Right atrium auricular region (tissue), 2 donors: ENCODE measurements around the gene ADIRF. TPM values are rescaled to one million over a fixed set of nuclear protein-coding genes. Genes with fewer than 3 reads are reported as not detected.
"Not testable (repeated sequence)": the region's sequence is repeated elsewhere in the genome, so short reads cannot be mapped to it uniquely, and the experiment has no call there.

Experiments used
- DNase-seq: peaks from one replicate; pipeline ENCODE4 v3.0.0-alpha.2; 2019; ENCODE audit warnings: low spot score
- H3K27ac ChIP-seq, 2 donors: fragments of 200-600 bp; sonication (generic); 1 replicate in 1 of 2; 2 replicates in 1 of 2; pipeline ENCODE4 v1.5.1; 2016 to 2019
- H3K27me3 ChIP-seq, 2 donors: fragments of 200-600 bp; sonication (generic); one replicate each; pipeline versions ENCODE4 v1.5.1 to v1.6.0; 2017 to 2019
- H3K36me3 ChIP-seq: fragments of 200-600 bp; sonication (generic); one replicate; pipeline ENCODE4 v1.5.1; 2016
- H3K4me1 ChIP-seq, 2 donors: fragments of 200-600 bp; sonication (generic); one replicate each; pipeline versions ENCODE4 v1.5.1 to v1.6.0; 2017 to 2019
- H3K4me3 ChIP-seq, 2 donors: fragments of 200-600 bp; sonication (generic); 1 replicate in 1 of 2; 2 replicates in 1 of 2; pipeline ENCODE4 v1.5.1; 2017 to 2019; ENCODE audit warnings: mild to moderate bottlenecking in 1 of 2, moderate library complexity in 1 of 2
- H3K9me3 ChIP-seq, 2 donors: fragments of 200-600 bp; sonication (generic); one replicate each; pipeline ENCODE4 v1.5.1; 2019
- total RNA-seq, 2 donors: library from RNA; depleted of rRNA; stranded (reverse); fragments of >200 nt; gene quantifications; one replicate each; pipeline ENCODE4 v1.1.0, GENCODE V29; 2016
- TF ChIP-seq, protein P1 (sequence below), 2 donors: fragments of 200-600 bp; sonication (generic); IDR thresholded peaks; one replicate each; pipeline ENCODE4 v1.5.1; 2019; ENCODE audit warnings: antibody characterized with exemption in 2 of 2

ADIRF gene
- total RNA-seq, result 100 to 1,000 TPM in 1 of 2 donors, 10 to 100 TPM in 1; 67.8 to 195 TPM

DNA sequence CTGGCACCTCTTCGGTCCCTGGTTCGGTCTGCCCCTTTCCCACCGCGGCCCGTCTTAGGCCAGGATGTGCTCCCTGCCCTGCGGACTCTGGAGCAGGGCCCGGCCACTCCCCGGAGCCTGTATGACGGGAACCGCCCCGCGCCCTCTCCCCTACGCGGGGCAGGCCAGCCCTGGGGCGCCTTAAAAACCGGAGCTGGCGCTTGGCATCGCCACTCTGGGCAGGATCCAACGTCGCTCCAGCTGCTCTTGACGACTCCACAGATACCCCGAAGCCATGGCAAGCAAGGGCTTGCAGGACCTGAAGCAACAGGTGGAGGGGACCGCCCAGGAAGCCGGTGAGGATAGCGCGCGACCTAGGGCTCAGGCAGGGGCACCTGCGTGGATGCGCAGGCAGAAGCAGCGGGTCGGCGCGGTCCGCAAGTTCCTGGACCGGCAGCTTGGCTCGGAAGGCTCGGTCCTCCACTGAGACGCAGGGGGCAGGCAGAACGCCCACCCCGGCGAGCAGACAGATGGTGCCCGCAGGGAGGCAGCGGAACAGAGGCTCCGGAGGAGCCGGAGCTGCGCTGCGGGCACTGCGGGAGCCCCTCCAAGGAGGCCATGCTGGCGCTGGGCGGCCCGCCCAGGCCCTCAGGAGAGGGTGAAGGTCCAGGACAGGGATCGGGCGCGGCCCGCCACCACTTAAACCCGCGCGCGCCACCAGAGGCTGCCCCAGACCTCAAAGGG, at the start of gene ADIRF:
Gene ADIRF, plus strand, starts transcription at position 212 of the 723 bp plus-strand sequence. Its CDS starts 63 bp downstream, at position 275.
- TF ChIP-seq, protein P1, sequence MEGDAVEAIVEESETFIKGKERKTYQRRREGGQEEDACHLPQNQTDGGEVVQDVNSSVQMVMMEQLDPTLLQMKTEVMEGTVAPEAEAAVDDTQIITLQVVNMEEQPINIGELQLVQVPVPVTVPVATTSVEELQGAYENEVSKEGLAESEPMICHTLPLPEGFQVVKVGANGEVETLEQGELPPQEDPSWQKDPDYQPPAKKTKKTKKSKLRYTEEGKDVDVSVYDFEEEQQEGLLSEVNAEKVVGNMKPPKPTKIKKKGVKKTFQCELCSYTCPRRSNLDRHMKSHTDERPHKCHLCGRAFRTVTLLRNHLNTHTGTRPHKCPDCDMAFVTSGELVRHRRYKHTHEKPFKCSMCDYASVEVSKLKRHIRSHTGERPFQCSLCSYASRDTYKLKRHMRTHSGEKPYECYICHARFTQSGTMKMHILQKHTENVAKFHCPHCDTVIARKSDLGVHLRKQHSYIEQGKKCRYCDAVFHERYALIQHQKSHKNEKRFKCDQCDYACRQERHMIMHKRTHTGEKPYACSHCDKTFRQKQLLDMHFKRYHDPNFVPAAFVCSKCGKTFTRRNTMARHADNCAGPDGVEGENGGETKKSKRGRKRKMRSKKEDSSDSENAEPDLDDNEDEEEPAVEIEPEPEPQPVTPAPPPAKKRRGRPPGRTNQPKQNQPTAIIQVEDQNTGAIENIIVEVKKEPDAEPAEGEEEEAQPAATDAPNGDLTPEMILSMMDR (IDR thresholded peaks at IDR 0.05), result no peak
- H3K4me1 ChIP-seq, result peaks cover 0 to 67% of the 10 kb centered on the region in 2 donors
- H3K27ac ChIP-seq, result peak within 1 kb of the TSS; percentile 95 to 98
- H3K36me3 ChIP-seq, result no peaks in the 10 kb centered on the region
- peak within 1 kb of the TSS; percentile 60 to 61 for H3K4me3 ChIP-seq
- H3K9me3 ChIP-seq, result no peaks in the 10 kb centered on the region
- H3K27me3 ChIP-seq, result no peaks in the 10 kb centered on the region
- DNase-seq, result peak; percentile 71

- H3K9me3 ChIP-seq, result no peaks in the 10 kb centered on the region
- TF ChIP-seq, protein P1 (IDR thresholded peaks at IDR 0.05), result no peak
- H3K4me1 ChIP-seq, result no peaks in the 10 kb centered on the region
- no peak overlapping the region for H3K4me3 ChIP-seq
- H3K36me3 ChIP-seq, result peaks cover 38% of the 10 kb centered on the region
- no peak for DNase-seq
- no peak overlapping the region for H3K27ac ChIP-seq
- H3K27me3 ChIP-seq, result no peaks in the 10 kb centered on the region
Measured at GRCh38 chr10:86922553-86922961, 45.7 kb upstream of the ADIRF start.

- Histone ChIP-seq H3K9me3 (no peaks in the 10 kb centered on the region), H3K4me1 (no peaks in the 10 kb centered on the region), H3K27me3 (no peaks in the 10 kb centered on the region), H3K36me3 (peaks cover 26% of the 10 kb centered on the region), H3K4me3 (no peak overlapping the region), H3K27ac (no peak overlapping the region)
- TF ChIP-seq, protein P1 (IDR thresholded peaks at IDR 0.05), result no peak
- no peak for DNase-seq
Measured at GRCh38 chr10:86929468-86930380, 38.6 kb upstream of the ADIRF start.

- TF ChIP-seq, protein P1 (IDR thresholded peaks at IDR 0.05), result no peak
- H3K27ac ChIP-seq, result no peak overlapping the region
- H3K9me3 ChIP-seq, result no peaks in the 10 kb centered on the region
- H3K4me3 ChIP-seq, result no peak overlapping the region
- no peaks in the 10 kb centered on the region for H3K4me1 ChIP-seq
- no peak for DNase-seq
- no peaks in the 10 kb centered on the region for H3K27me3 ChIP-seq
- peaks cover 34% of the 10 kb centered on the region for H3K36me3 ChIP-seq
Measured at GRCh38 chr10:86931872-86932271, 36.4 kb upstream of the ADIRF start.

DNA sequence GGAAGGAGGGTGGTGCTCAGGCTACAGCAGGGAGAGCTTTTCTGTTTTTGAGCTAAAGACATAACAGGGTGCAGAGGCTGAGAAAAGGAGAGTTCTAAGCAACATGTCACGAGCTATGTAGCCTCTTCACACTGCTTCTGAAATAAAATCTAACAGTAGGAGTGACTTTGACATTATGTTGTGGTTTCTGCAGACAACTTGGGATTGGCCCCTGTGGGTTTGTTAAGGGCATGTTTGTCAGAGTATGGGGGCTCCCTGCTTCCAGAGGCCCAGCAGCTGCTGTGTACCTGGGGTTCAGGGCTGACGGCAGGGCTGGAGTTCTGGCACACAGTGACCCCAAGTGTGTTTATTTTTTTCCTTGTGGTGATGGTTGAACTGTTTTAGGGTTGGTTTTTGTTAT, 35.6 kb upstream of the ADIRF start:
- Histone ChIP-seq H3K9me3 (no peaks in the 10 kb centered on the region), H3K4me1 (no peaks in the 10 kb centered on the region), H3K27ac (no peak overlapping the region), H3K36me3 (peaks cover 34% of the 10 kb centered on the region), H3K4me3 (no peak overlapping the region), H3K27me3 (no peaks in the 10 kb centered on the region)
- no peak for DNase-seq
- TF ChIP-seq, protein P1 (IDR thresholded peaks at IDR 0.05), result no peak

DNA sequence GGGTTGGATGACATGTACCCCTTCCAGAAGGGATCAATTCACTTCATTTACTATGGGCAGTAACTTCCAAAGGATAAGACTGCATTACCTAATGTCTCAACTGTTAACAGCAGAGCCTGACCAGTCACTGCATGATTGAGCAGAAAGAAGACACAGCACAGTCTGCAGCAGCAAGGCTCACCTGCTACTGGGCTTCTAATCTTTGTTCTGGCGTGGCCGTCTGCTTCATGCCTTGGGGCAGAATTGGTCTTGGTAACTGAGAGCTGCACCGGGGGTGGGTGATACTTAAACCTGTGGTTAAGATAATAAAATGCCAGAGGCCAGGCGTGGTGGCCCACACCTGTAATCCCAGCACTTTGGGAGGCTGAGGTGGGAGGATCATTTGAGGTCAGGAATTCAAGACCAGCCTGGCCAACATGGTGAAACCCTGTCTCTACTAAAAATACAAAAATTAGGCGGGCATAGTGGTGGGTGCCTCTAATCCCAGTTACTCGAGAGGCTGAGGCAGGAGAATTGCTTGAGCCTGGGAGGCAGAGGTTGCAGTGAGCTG, 34.0 kb upstream of the ADIRF start:
- H3K36me3 ChIP-seq, result peaks cover 26% of the 10 kb centered on the region
- not testable (repeated sequence) for H3K9me3 ChIP-seq

More for the DNA sequence above, 34.0 kb upstream of the ADIRF start:
- H3K4me3 ChIP-seq, H3K4me1 ChIP-seq, H3K27ac ChIP-seq, H3K27me3 ChIP-seq: not testable (repeated sequence)
- peak; percentile 55 for DNase-seq
